Mucosa of stomach (tissue), 1 donor: ENCODE measurements around the gene SIK3.

ENCODE experiments used
- H3K27me3 ChIP-seq: one replicate; pipeline ENCODE4 v1.7.0; 2013; ENCODE audit warnings: mild to moderate bottlenecking, low read length; ENCODE audit not compliant: control insufficient read depth, insufficient read depth
- H3K36me3 ChIP-seq: one replicate; pipeline ENCODE4 v1.7.0; 2013; ENCODE audit warnings: low read length; ENCODE audit not compliant: control insufficient read depth, insufficient read depth
- H3K4me1 ChIP-seq: one replicate; pipeline ENCODE4 v1.7.0; 2013; ENCODE audit warnings: mild to moderate bottlenecking, low read length; ENCODE audit not compliant: control insufficient read depth, insufficient read depth
- H3K4me3 ChIP-seq: one replicate; pipeline ENCODE4 v1.7.0; 2013; ENCODE audit warnings: low read length
- H3K9ac ChIP-seq: one replicate; pipeline ENCODE4 v1.7.0; 2013; ENCODE audit warnings: mild to moderate bottlenecking, low read length, moderate library complexity
- H3K9me3 ChIP-seq: one replicate; pipeline ENCODE4 v1.7.0; 2013; ENCODE audit warnings: mild to moderate bottlenecking, low read length, moderate library complexity; ENCODE audit not compliant: control insufficient read depth
- donor health status: Pancreatic carcinoma.

SIK3 gene

DNA sequence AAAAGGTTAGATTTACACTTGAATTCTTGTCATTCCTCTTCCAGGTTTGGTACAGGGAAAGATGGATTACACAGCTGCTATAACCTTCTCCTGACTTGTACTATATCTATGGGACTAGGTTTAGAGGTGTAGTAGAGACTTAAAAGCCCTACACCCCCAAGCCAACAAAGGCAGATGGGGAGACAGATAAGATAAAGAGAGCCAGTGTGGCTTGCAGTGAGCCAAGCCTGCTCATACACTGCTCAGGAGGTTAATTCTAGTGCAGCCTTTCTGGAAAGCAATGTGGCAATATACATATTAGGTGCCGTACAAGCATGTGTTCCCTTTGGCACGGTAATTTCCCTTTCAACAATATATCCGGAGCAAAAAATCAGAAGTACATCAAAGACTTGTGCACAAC lies 10.8 kb downstream of the SIK3 start:
- Histone ChIP-seq H3K9me3 (no peaks in the 10 kb centered on the region), H3K36me3 (no peaks in the 10 kb centered on the region), H3K4me3 (no peak overlapping the region), H3K4me1 (no peaks in the 10 kb centered on the region), H3K9ac (no peak overlapping the region), H3K27me3 (no peaks in the 10 kb centered on the region)

DNA sequence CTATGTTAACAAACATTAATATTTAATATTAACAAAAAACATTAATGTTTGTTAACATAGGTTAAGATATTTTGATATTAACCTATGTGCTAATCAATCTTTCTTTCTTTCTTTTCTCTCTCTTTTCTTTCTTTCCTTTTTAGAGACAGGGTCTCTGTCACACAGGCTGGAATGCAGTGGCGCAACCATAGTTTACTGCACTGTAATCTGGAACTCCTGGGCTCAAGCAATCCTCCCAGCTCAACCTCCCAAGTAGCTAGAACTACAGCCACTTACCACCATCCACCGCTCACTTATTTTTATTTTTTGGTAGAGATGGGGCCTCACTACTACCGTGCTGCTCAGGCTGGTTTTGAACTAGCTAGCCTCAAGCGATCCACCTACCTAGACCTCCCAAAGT lies 13.2 kb downstream of the SIK3 start:
- H3K36me3 ChIP-seq = no peaks in the 10 kb centered on the region
- H3K4me3 ChIP-seq = no peak overlapping the region
- no peaks in the 10 kb centered on the region for H3K9me3 ChIP-seq
- H3K9ac ChIP-seq = no peak overlapping the region
- no peaks in the 10 kb centered on the region for H3K27me3 ChIP-seq
- H3K4me1 ChIP-seq = no peaks in the 10 kb centered on the region

DNA sequence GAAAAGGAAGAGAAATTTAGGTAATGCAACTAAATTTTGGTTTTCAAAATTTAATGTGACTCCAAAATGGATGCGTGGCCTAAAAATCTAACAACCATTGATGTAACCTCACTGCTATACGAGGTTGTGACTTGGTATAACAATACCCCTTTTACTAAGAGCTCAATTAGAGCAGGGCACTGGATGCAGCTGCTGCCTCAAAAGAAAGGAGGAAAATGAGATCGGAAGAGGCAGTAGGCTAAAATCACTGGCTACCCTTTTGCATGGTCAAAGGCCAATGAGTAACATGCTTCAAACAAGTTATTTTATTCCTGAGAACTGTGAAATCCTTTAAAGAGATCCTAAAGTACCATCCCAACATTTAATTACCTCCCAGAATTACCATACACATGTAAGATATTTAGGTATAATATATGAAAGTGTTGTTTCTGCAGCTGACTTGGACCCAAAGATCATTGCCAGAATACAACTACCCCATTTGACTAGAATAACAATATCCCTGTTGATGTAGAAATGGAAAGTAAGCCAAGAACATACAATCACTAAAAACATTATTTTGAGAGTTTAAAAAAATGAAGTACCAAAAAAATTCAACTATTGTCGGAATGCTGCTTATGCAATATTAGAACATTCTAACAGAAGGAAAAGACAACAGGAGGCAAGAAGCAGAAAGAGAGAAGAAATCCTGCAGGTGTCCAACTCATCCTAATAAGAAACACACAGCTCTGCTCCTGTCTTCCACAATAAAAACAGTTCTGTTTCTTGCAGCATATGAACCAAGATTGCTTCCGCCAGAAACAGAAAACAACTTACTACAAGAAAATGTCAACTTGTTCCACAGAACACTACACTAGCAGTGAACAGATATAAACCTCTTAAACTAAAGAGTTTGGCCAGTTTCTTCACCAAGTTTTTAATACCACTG lies 15.0 kb downstream of the SIK3 start:
- no peak overlapping the region for H3K4me3 ChIP-seq
- no peaks in the 10 kb centered on the region for H3K36me3 ChIP-seq
- no peaks in the 10 kb centered on the region for H3K27me3 ChIP-seq
- H3K4me1 ChIP-seq = peaks cover under 1% of the 10 kb centered on the region
- H3K9me3 ChIP-seq = no peaks in the 10 kb centered on the region
- no peak overlapping the region for H3K9ac ChIP-seq

DNA sequence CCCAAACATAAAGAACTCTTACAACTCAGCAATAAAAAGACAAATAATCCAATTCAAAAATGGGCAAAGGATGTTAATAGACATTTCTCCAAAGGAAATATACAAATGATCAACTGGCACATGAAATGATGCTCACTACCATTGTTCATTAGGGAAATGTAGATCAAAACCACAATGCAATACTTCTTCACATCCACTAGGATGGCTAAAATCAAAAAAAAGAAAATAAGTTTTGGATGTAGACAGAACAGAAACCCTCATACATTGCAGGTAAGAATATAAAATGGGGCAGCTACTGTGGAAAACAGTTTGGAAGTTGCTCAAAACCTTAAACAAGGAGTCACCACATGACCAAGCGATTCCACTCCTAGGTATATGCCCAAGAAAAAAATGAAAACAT lies 16.3 kb downstream of the SIK3 start:
- Histone ChIP-seq H3K9ac (no peak overlapping the region), H3K4me3 (no peak overlapping the region), H3K4me1 (peaks cover 10% of the 10 kb centered on the region), H3K9me3 (no peaks in the 10 kb centered on the region), H3K36me3 (no peaks in the 10 kb centered on the region), H3K27me3 (no peaks in the 10 kb centered on the region)

DNA sequence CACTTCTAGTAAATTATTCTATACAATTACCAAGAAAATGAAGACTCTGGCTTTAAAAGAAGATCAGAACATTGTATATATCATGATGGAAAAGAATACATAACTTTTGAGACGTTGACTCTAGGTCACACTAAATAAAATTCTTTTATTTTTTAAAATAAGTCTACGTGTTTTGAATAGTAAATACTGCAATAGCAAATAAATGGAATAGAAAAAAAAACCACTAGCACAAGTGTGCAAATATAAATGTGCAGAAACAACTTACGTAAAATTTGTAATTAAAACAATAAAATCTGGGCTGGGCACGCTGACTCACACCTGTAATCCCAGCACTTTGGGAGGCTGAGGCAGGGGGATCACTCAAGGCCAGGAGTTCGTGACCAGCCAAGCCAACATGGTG lies 17.9 kb downstream of the SIK3 start:
- no peaks in the 10 kb centered on the region for H3K9me3 ChIP-seq
- no peaks in the 10 kb centered on the region for H3K27me3 ChIP-seq
- H3K9ac ChIP-seq = no peak overlapping the region
- peaks cover 10% of the 10 kb centered on the region for H3K4me1 ChIP-seq
- H3K36me3 ChIP-seq = no peaks in the 10 kb centered on the region
- H3K4me3 ChIP-seq = no peak overlapping the region

DNA sequence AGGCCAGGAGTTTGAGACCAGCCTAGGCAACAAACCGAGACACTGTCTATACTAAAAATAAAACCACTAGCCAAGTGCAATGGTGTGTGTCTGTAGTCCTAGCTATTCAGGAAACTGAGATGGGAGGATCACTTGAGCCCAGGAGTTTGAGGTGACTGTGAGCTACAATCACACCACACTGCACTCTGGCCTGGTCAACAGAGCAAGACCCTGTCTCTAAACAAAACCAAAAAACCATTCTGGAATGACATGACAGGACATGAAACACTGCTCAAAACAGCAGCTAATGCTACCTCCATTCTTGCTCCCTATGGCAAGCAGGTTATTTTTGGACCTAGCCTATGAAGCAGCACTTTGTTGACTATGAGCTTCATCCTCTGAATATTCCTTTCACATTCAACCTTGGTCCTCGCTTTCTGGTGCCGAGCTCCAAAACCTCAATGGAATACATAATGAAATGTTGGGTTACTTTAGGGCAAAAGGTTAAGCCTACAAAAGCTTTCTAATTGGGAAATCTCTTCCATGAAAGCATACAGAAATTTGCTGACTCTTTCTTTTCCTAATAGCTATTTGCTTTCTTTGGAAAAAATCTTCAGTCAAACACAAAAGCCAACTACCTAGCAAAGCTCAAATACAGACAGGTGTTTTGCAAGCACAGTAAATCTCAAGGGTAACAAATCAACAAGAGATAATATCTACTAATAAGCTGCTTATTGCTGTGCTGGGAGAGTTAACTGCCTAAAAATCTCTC lies 21.1 kb downstream of the SIK3 start:
- no peaks in the 10 kb centered on the region for H3K9me3 ChIP-seq
- no peaks in the 10 kb centered on the region for H3K36me3 ChIP-seq
- peaks cover 30% of the 10 kb centered on the region for H3K4me1 ChIP-seq
- no peak overlapping the region for H3K4me3 ChIP-seq
- no peak overlapping the region for H3K9ac ChIP-seq
- no peaks in the 10 kb centered on the region for H3K27me3 ChIP-seq

DNA sequence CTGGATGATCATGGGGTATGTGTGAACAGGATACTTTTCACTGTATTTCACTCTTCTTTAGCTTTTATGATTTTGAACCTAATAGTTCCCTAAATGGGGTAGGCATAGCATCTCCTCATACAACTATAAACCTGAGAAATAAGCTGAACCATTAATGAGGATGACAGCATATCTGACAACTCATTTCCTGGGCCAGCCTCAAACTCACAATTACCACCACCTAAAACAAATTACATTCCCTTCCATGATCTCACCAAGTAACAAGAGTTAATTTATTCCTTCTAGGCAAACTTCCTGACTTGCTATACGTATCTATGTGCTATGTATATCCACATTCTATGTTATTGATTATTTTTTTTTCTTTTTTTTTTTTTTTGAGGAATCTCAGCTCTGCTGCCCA lies 23.0 kb downstream of the SIK3 start:
- H3K4me3 ChIP-seq = no peak overlapping the region
- no peaks in the 10 kb centered on the region for H3K9me3 ChIP-seq
- no peaks in the 10 kb centered on the region for H3K27me3 ChIP-seq
- H3K36me3 ChIP-seq = no peaks in the 10 kb centered on the region
- H3K9ac ChIP-seq = no peak overlapping the region
- peaks cover 40% of the 10 kb centered on the region for H3K4me1 ChIP-seq

DNA sequence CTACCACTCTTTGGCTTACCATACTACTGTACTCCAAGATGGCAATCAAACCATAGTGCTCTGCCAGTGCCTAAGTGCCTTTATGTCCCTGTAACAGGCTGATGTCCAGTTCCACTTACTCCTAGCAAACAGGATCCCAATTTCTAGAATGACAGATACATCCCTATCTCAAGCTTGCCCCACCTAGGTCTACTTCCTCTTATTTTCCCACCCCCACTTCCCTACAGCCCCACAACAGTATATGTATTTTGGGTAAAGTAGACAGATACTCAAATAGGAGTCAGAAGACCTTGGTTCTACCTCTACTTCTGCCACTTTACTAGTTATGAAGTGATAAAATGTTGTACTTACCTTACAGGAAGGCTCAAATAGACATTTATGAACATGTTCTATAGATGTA lies 24.1 kb downstream of the SIK3 start:
- Histone ChIP-seq H3K9me3 (no peaks in the 10 kb centered on the region), H3K4me1 (peaks cover 40% of the 10 kb centered on the region), H3K4me3 (no peak overlapping the region)

DNA sequence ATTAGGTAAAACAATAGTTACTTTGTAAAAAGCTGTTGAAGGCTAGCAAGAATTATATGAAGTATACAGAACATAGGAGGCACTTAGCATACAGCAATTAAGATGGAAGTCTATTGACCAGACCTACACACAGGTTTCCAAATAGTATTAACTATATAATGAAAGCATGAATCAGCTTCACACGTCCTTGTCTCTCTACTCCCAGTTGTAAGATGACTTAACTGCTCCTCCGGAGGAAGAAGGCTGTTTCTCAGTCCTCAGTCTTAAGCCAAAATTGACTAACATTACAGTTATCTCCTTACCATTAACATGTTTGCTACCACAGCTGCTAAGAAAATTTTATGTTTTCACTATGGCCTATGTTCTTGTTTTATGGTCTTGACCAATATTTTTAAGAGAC lies 24.7 kb downstream of the SIK3 start:
- no peaks in the 10 kb centered on the region for H3K27me3 ChIP-seq
- no peaks in the 10 kb centered on the region for H3K9me3 ChIP-seq
- H3K4me1 ChIP-seq = peaks cover 40% of the 10 kb centered on the region
- H3K4me3 ChIP-seq = no peak overlapping the region
- no peak overlapping the region for H3K9ac ChIP-seq
- H3K36me3 ChIP-seq = no peaks in the 10 kb centered on the region

More for the DNA sequence above, 24.1 kb downstream of the SIK3 start:
- no peak overlapping the region for H3K9ac ChIP-seq
- H3K27me3 ChIP-seq = no peaks in the 10 kb centered on the region
- H3K36me3 ChIP-seq = no peaks in the 10 kb centered on the region

DNA sequence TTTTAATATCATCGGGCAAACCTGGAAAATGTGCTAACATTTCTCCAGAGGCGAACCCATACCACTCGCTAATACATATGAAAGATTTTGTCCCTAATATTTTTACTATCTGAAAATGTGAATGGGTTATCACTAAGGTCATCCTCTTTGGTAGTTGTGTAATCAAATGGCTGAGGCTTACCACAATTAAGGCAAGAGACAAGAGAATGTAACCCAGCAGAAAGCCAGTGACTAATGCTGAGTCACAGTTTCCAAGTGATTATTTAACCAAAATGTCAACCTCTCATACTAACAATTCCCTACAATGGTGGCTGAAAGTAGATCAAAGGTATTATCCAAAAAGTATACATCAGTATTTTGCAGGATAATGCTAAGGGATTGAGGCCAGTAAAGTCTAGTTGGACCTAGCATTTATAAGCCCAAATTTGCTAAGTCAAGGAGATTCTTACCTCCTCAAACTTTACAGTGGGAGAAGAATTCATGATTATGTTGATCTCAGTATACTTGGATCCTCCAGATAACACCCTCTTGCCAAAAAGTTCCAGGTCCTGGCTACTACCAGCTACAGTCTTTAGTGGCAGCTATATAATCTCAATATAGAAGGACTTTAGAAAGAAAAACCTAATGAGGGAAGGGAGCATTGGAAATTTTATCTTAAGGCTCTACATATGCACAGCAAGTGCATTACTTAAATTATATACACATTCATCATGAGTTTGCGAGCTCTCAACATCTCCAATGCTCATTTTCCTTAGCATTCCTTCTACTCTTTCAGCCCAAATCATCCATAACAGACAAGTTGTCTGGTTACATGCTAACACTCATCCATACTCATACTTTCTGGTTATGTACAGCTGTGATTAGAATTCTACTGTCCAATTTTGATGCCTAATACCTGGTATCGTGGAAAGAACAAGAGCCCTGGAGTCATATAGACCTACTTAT lies 25.4 kb downstream of the SIK3 start:
- Histone ChIP-seq H3K4me1 (peaks cover 34% of the 10 kb centered on the region), H3K27me3 (no peaks in the 10 kb centered on the region), H3K36me3 (no peaks in the 10 kb centered on the region), H3K9ac (no peak overlapping the region), H3K4me3 (no peak overlapping the region), H3K9me3 (no peaks in the 10 kb centered on the region)

DNA sequence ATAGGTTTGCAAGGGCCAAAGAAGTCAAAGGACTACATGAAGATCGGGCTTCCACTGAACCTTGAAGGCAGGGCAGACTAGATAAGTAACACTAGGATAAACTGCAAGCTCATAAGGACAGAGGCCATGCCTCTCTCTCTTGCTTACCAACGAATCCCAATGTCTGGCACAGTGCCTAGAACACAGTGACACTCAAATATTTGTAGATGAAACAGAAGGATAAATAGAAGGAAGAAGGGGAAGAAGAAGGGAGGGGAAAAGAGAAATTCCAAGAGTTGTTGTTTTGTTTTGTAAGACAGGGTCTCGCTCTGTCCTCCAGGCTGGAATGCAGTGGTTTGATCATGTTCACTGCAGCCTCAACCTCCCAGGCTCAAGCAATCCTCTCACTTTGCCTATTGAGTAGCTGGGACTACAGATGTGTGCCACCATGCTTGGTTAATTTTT lies 26.9 kb downstream of the SIK3 start:
- Histone ChIP-seq H3K9me3 (no peaks in the 10 kb centered on the region), H3K4me1 (peaks cover 29% of the 10 kb centered on the region), H3K36me3 (no peaks in the 10 kb centered on the region), H3K27me3 (no peaks in the 10 kb centered on the region), H3K4me3 (no peak overlapping the region), H3K9ac (no peak overlapping the region)
